Transverse colon (tissue), 3 donors: Measurements from ENCODE around the gene KIF4B.

Experiments
- POLR2A ChIP-seq: fragments of 450-650 bp; IDR thresholded peaks from one replicate; pipeline ENCODE4 v1.6.1; 2016; ENCODE audit warnings: antibody characterized with exemption, mild to moderate bottlenecking, moderate library complexity
- TF ChIP-seq, protein P1 (sequence below), 5 experiments: fragments of 200-600 bp in 3 of 5; fragments of 450-650 bp in 2 of 5; sonication (generic) in 3 of 5; IDR thresholded peaks; 1 replicate in 2 of 5; 2 replicates in 3 of 5; pipeline ENCODE4 v1.5.1; 2016 to 2017; ENCODE audit warnings: antibody characterized with exemption in 5 of 5, inconsistent platforms in 3 of 5, mild to moderate bottlenecking in 2 of 5, moderate library complexity in 1 of 5

DNA sequence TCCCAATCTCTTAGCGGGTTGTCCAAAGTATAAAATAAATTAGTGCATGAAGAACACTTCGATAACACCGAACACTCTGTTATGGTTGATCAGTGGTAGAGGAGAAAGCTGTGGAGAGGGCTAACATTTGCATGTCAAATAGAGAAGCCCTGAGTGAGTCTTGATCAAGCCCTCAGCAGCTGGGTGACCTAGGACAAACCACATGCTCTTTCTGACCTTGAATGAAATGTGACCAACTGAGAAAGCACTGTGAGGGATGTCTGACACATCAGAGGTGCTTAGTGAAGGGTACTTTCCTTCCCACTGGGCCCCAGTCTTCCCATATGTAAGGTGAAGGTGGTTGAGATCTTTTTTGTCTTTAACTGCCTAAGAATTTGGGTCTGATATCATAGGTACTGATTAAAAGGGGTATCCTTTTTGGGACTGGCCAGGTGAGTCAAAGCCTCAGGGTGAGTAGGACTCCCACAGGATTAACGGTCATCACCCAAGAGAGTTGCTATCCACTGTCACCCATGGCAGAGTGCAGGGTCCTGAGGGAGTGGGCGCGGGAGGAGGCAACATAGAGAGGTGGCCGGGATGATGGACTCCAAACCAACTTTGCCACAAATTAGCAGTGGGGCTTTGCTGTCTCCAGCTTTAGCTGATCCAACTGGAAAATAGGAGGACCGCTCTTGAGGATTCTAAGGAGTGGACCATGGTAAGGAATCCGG is 53.5 kb downstream of the KIF4B start:
- TF ChIP-seq POLR2A = no peak
- TF ChIP-seq, protein P1, sequence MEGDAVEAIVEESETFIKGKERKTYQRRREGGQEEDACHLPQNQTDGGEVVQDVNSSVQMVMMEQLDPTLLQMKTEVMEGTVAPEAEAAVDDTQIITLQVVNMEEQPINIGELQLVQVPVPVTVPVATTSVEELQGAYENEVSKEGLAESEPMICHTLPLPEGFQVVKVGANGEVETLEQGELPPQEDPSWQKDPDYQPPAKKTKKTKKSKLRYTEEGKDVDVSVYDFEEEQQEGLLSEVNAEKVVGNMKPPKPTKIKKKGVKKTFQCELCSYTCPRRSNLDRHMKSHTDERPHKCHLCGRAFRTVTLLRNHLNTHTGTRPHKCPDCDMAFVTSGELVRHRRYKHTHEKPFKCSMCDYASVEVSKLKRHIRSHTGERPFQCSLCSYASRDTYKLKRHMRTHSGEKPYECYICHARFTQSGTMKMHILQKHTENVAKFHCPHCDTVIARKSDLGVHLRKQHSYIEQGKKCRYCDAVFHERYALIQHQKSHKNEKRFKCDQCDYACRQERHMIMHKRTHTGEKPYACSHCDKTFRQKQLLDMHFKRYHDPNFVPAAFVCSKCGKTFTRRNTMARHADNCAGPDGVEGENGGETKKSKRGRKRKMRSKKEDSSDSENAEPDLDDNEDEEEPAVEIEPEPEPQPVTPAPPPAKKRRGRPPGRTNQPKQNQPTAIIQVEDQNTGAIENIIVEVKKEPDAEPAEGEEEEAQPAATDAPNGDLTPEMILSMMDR (IDR thresholded peaks at IDR 0.05) = no peak
